Transverse colon (tissue), 3 donors: ENCODE results near the gene GRXCR2.

ENCODE experiments used
- POLR2A ChIP-seq: fragments of 450-650 bp; IDR thresholded peaks from one replicate; pipeline ENCODE4 v1.6.1; 2016; ENCODE audit warnings: antibody characterized with exemption, mild to moderate bottlenecking, moderate library complexity
- TF ChIP-seq, protein P1 (sequence below), 5 experiments: fragments of 200-600 bp in 3 of 5; fragments of 450-650 bp in 2 of 5; sonication (generic) in 3 of 5; IDR thresholded peaks; 1 replicate in 2 of 5; 2 replicates in 3 of 5; pipeline ENCODE4 v1.5.1; 2016 to 2017; ENCODE audit warnings: antibody characterized with exemption in 5 of 5, inconsistent platforms in 3 of 5, mild to moderate bottlenecking in 2 of 5, moderate library complexity in 1 of 5

DNA sequence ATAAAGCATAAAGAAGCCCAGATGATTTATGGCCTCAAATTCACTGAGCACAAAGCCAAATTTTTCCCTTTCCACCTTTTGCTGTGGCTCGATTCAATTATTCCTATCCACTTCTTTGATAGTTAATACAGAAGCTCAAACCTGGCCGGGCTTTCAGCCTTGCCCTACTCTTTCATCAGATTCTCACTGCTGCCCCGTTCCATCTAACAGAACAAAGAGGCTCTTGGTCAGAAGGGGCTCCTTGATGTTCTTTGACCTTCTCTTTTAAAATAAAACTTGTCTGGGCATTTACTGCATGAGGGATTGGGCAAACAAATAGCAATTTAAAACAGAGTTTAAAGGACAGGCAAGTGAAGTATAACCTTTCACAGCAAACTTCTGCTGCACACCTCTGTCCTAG, 9.8 kb downstream of the GRXCR2 start:
- TF ChIP-seq POLR2A = no peak
- TF ChIP-seq, protein P1, sequence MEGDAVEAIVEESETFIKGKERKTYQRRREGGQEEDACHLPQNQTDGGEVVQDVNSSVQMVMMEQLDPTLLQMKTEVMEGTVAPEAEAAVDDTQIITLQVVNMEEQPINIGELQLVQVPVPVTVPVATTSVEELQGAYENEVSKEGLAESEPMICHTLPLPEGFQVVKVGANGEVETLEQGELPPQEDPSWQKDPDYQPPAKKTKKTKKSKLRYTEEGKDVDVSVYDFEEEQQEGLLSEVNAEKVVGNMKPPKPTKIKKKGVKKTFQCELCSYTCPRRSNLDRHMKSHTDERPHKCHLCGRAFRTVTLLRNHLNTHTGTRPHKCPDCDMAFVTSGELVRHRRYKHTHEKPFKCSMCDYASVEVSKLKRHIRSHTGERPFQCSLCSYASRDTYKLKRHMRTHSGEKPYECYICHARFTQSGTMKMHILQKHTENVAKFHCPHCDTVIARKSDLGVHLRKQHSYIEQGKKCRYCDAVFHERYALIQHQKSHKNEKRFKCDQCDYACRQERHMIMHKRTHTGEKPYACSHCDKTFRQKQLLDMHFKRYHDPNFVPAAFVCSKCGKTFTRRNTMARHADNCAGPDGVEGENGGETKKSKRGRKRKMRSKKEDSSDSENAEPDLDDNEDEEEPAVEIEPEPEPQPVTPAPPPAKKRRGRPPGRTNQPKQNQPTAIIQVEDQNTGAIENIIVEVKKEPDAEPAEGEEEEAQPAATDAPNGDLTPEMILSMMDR (IDR thresholded peaks at IDR 0.05) = no peak
